AG20443 (cell line): ENCODE results near the gene ZNF500.

Experiments used
- DNase-seq: peaks from one replicate; pipeline ENCODE4 v3.0.0; 2012; ENCODE audit warnings: low spot score, mixed read lengths

The ZNF500 gene

DNA sequence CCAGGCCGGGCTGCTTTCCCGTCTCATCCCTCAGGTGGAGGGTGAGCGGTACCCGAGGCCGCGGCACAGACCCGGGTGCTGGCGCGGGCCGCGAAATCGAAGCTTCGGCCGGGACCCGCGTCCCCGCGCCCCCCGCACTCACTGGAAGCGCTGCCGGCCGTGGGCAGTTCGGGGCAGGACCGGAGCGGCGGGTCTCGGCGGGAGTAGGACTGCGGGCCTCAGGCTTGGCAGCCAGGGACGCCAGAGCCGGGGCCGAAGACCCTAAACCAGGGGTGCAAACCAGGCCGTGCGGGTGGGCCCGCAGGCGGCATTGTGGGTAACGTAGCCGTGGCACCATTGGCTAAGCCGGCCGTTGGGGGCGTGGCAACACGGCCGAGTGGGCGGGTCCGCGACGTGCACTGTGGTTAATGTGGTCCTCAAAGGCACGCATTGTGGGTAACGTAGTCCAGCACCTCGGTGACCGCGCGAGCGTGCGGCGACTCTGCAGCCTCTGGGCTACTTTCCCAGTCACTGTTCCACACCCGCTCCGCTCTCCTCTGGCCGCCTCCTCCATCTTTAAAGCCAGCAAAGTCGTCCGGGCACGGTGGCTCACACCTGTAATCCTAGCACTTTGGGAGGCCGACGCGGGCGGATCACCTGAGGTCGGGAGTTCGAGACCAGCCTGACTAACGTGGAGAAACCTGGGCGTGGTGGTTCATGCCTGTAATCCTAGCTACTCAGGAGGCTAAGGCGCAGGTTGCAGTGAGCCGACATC, at the start of gene ZNF500:
TSS of gene ZNF500 (minus strand) at position 288 of the 754 bp plus-strand sequence. CDS start 1,184 bp downstream, outside the sequence.
- DNase-seq = peak; percentile 98

- no peak for DNase-seq
Measured at GRCh38 chr16:4814542-4815173, 47.7 kb upstream of the ZNF500 start.

DNA sequence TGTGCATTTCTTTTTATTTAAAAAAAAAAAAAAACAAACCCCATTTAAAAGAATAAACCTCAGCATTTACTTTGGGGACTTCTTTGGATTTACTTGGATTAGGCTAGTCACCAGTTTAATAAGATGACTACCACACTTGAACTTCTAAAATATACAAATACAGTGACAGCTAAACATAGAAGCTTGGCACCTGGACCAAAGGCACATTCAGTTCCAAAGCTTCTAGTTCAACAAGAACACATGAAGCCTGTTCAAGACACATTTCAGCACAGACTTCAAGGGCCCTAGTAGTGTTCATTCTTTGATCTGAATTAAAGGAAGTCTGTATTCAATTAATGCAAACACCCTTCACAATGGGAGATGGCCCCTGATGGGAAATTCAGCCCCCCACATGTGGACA, 47.1 kb upstream of the ZNF500 start:
- DNase-seq = no peak

DNA sequence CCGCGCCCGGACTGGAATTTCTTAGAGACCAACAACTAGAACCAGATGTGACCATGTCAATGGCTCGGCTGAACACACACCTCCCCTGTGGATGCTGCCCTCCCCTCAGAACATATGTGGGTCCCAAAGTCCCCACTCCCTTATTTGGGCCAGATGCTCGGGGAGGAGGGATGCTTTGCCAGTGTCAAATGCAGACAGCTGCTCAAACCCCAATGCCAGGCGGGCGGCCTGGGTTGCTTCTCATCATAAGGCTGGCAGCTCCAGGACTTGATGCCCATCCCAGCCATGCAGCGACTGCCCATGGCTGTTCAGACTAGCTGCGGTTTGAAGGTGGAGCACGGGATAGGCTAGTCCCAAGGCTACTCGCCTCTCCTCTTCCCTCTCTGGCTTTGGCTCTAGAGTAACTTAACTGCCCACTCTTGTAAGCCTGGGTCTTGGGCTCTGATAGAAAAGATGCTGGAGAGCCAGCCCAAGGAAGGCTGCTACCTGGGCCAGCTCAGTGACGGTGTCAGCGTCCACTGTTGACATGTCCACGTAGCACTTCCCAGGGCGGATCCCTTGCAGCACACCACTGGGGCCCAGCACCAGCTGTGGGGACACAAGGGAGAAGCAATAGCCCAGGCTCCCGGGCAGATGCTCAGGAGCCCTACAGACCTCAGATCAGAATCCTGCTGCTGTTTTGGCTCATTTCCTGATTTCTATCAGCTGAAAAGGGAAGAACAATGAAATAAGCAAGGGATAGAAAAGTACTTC, 46.5 kb upstream of the ZNF500 start:
- DNase-seq = no peak

GRCh38 chr16:4811773-4812172, 44.8 kb upstream of the ZNF500 start:
- DNase-seq = no peak

- DNase-seq = no peak
Measured at GRCh38 chr16:4811242-4811641, 44.3 kb upstream of the ZNF500 start.

DNA sequence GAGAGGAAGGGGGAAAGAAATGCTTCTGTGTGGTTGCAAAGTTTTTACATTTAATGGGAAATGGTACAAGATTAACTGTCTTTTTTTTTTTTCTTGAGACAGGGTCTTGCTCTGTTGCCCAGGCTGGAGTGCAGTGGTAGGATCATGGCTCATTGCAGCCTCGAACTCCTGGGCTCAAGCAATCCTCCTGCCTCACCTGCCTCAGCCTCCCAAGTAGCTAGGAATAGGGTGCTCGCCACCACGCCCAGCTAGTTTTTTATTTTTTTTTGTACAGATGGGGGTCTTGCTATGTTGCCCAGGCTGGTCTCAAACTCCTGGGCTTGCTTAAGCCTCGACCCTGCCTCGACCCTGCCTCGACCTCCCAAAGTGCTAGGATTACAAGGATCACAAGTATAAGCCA, 39.3 kb upstream of the ZNF500 start:
- no peak for DNase-seq

DNA sequence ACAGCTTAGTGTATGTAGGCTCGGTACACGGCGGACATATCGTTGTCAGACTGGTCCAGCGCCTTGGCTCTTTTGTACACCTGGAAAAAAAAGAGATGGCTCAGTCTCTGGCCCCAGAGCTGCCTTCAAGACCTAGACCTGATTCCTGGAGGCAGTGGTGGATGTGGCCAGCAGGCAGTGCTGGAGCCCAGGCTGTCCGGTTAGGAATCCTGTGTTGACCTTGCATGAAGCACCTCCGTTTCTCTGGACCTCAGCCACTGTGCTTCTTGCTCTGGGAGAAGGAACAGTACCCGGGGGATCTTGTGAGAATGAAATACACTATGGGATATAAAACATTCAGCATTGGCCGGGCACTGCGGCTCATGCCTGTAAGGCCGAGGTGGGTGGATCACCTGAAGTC, 38.3 kb upstream of the ZNF500 start:
- no peak for DNase-seq

DNA sequence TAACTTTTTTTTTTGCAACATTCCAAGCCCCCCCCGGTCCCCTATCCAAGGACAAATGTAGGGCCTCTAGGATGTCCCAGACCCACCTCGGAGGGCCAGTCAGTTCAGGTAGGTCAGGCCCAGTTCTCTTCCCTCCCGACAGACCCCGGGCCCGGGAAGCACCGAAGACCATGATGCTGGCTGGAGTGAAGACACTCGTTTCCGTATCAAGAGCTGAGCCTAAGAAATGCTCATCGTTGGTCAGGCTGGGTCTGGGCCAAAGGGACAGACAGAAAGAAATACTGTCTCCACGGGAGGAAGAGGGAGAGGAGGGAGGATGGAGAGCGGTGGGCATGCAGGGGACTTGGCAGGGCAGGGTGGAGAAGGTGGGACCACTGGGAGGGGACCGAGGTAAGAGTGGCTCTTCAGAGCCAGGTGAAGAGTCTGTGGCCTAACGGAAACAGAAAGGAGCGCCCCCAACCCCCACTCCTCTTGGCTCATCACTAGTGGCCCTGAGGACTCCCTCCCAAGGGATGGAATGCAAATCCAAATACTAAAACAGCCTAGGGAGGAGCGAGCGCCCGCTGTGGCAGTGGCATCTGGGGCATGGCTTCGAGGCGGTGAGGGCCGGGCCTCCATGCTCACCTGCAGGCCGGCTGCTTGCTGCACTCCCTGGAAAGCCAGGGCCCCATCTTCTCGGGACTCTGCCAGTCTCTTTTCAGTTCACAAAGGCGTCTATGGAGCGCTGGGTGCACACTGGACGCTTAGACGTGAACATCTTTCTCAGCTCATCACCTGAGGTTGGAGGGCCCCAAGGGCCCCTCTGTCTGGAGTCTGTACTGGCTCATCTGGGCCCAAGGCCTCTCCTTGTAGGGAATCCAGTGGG, 37.2 kb upstream of the ZNF500 start:
- no peak for DNase-seq

- DNase-seq = no peak
Measured at GRCh38 chr16:4803401-4803844, 36.5 kb upstream of the ZNF500 start.

GRCh38 chr16:4802659-4803287, 35.8 kb upstream of the ZNF500 start:
- peak; percentile 99 for DNase-seq

GRCh38 chr16:4801962-4802658, 35.1 kb upstream of the ZNF500 start, which contains the start of gene ROGDI:
TSS of gene ROGDI (minus strand) at chr16:4802633. CDS start at chr16:4802571, 62 bp downstream.
- peak; percentile 55 for DNase-seq

DNA sequence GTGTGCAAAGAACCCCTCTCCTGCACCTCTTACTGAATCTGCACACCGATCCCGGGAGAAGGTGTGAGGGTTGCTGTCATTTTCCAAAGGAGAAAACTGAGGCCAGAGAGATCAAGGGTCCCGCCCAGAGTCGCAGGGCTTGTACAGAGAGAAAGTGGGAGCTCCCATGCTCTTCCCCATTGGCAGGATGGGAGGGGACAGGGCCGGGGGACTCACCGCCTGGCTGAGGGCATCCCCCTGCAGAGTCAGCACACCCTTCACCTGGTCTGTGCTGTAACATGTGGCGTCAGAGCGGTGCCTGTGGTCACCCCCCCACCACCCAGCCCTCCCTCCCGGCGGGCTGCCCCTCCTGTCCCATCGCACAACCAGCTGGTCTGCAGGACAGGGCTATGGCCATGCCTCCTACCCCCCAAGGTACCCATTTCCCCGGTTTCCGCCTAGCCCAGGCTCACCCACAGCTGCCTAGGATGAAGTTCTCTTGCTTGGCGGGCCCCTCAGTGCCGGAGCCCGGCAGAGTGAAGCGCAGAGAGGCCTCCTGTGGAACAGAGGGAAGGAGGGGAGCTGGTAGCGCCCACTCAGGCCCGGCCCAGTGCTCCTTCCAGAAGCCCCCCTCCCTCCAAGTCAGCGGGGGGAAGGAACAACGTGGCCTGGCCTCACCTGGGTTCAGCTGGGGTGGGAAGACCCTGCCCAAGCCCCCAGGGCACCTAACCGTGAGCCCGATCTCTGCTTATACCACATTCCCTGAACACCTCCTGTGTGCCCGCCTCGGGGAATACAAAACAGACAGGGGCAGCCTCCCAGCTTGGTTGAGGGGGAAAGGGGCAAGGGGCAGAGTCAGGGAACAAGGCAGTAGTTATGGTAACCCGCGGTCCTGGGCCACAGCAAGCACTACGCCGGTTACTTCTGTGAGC, 34.3 kb upstream of the ZNF500 start:
- no peak for DNase-seq

GRCh38 chr16:4800290-4801041, 33.5 kb upstream of the ZNF500 start:
- no peak for DNase-seq

GRCh38 chr16:4799171-4799855, 32.4 kb upstream of the ZNF500 start:
- no peak for DNase-seq

DNA sequence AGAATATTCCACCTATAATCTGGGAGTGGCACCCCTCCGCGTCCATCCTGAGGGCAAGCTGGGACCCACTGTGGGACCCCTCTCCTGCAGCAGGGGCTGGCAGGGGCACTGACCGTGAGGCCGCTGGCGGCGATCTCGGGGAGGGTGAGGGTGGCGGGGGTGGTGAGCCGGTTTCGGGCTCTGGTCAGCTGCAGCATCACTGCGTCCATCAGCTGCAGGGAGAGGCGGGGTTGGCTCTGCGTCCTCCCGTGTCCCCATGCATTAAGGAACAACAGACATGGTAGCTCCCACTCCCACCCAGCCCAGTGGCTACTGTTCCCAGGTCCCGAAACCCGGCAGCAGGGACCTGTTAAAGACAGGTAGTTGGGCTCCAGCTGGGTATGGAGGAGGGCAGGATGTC, 31.5 kb upstream of the ZNF500 start:
- DNase-seq = no peak

- DNase-seq = no peak
Measured at GRCh38 chr16:4797805-4798252, 30.9 kb upstream of the ZNF500 start.
